ENCODE measurements around the gene CYB5D1.

The CYB5D1 gene

DNA sequence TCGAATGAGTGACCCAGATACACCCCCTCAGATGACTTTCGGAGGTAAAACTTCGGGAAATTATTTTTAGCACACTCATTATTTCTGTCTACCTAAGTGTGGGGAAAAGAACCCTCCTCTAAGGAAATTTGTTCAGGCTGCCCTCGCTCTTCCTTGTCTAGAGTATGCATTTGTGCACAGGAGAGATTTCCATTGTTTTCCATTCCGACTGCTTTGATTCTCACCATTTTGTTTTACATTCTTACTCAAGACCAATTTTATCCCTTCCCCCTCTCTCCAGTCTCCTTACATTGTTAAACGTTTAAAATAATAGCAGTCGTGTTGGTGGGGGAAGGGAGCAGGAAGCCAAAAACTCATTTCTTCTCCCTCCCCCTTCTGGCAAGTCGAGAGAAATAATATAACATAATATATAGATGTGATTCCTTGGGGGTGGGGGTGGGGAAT lies 29.3 kb downstream of the CYB5D1 start:
- DNase-seq, result no peak

DNA sequence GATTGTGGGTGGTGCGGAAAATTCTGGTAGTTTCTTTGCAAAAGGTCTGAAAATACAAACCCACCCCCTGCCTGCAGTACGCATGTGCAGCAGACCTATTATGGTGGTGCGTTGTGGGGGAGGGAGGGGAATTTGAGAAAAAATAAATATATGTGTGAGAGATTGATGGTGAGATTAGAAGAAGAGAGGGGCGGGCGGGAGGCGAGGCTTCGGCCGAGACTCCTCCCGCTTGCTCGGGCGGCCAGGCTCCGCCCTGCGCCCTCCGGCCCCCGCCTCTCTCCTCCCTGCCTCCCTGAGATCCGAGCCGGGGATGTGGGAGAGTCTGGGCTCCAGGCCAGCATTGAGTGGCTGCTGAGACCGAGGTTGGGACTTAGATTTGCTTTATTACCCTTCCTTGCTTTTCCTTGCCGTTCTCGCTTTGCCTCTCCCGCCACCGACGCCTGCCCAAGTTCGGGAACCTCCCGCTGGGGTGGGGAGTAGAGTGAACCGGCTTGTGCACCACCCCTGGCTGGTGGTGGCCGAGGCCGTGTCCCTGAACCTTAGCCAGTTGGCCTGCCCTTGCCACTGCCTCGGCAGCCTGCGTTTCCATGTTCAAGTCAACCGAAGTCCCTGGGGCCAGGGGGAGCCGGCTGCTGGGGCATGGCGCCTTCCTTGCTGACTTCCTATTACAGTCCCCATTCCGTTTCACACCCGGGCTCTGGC lies 29.8 kb downstream of the CYB5D1 start:
- DNase-seq, result peak; percentile 97

DNA sequence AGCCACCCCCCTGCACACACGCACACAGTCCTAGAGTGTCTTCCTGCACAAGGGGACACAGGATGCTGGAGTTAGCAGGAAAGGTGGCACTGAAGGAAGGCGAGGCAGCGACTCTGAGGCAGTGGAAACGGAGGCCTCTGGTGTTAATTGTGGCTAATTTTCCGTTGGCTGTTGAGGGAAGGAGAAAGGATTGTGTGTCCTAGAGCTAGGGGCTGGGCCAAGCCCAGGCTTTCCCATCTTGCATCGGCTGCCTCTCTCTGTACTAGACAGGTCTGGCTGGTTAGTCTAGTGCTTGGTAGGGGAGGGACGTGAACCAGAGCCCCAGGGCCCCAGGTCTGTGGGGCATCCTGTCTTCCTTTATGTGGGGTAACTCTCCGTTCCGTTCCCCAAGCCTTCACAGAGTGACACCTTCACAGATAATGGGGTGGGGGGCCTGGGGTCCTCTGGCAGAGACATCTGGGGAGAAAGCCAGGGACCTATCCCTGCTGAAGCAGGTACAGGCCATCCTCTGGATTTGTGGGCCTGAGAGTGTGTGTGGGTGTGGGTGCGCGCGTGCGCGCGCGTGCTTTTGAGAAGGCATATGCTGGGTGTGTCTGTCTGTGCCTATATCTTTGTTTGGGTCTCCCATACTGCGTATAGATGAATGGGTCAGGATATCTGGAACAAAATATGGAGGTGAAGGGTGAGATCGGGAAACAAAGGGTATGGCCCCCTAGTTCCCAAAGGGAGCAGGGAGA lies 30.5 kb downstream of the CYB5D1 start, which contains the start of gene CHD3:
TSS of gene CHD3 (plus strand) at position 606 of the 737 bp plus-strand sequence. CDS start 212 bp downstream, outside the sequence.
- no peak for DNase-seq

DNA sequence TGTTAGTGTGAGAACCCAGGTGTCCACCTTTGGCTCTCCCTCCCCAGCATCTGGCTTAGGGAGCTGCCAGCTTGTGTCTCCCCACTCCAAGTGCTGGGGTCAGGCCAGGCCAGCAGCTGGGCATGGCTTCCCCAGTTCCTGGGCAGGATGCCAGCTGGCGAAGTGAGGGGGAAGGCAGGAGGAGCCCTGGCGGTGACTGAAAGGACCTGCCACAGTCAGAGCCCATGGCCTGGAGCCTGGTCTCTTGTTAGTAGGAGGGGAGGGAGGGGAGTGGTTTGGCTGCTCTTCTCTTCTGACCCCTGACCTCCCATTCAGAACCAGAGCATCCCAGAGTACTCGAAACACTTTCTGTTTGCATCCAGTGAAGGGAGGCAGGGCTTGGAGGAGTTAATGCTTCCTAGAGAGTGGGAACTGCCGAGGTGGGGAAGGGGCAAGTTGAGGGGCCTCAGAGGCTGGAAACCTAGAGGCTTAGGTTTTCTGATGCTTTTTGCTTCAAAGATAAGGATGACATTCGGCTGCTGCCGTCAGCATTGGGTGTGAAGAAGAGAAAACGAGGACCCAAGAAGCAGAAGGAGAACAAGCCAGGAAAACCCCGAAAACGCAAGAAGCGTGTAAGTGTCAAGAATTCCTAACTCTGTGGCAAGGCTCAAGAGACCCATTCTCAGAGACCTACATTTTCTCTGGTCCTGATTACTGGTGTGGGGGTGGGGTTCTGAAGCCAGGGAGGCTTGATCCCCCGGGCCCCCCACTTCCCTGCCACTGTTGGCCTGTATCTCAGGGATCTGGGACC lies 31.6 kb downstream of the CYB5D1 start:
- DNase-seq, result peak; percentile 95

DNA sequence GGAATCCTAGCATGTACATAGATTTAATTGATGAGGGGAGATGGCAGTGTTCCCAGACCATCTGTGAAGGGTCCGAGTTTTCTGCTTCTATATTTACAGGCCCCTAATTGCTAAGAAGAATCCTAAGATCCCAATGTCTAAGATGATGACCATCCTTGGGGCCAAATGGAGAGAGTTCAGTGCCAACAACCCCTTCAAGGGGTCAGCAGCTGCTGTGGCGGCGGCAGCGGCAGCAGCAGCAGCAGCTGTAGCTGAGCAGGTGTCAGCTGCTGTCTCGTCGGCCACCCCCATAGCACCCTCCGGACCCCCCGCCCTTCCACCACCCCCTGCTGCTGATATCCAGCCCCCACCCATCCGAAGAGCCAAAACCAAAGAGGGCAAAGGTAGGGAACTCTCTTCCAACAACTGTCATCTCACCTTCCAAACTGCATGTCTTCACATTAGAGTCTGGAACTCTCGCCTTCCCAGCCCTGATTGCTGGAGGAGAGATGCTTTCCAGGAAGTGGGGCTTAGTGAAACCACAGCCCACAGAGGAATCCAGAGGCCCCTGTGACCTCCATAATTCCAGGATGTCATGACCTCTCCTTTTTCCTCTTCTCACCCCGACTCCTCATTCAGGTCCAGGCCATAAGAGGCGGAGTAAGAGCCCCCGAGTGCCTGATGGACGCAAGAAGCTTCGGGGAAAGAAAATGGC lies 35.5 kb downstream of the CYB5D1 start:
- DNase-seq, result no peak

DNA sequence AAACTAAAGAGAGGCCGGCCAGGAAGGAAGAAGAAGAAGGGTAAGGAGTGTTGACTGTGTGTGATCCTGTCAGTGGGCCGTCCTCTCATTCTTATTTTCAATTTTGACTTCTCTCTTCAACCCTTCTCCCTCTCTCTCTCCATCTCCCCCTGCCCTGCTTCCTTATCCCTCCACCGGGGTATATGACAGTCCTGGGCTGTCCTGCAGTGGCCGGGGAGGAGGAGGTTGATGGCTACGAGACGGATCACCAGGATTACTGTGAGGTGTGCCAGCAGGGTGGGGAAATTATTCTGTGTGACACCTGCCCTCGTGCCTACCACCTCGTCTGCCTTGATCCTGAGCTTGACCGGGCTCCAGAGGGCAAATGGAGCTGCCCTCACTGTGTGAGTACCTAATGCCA lies 36.4 kb downstream of the CYB5D1 start:
- DNase-seq, result no peak

DNA sequence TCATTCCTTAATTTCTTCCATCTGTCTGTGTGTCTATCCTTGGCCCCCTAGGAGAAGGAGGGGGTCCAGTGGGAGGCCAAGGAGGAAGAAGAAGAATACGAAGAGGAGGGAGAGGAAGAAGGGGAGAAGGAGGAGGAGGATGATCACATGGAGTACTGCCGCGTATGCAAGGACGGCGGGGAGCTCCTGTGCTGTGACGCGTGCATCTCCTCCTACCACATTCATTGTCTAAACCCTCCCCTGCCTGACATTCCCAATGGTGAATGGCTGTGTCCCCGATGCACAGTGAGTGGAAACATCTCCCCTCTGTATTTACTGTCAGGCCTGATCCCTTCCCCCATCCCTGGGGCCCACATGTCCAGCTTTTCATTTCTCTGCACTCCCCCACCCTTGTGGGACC lies 37.1 kb downstream of the CYB5D1 start:
- no peak for DNase-seq

DNA sequence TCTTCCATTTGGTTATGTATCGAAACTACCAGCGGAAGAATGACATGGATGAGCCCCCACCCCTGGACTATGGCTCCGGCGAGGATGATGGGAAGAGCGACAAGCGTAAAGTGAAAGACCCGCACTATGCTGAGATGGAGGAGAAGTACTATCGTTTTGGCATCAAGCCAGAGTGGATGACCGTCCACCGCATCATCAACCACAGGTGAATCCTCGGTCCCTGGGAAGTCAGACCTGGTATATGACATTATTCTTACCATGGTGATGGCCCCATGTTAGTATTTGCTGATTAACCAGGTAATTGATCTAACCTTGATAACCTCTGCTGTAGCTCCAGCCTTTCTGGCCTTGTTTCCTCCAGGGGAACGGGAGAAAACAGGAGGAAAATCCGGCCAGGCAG lies 39.3 kb downstream of the CYB5D1 start:
- DNase-seq, result no peak

DNA sequence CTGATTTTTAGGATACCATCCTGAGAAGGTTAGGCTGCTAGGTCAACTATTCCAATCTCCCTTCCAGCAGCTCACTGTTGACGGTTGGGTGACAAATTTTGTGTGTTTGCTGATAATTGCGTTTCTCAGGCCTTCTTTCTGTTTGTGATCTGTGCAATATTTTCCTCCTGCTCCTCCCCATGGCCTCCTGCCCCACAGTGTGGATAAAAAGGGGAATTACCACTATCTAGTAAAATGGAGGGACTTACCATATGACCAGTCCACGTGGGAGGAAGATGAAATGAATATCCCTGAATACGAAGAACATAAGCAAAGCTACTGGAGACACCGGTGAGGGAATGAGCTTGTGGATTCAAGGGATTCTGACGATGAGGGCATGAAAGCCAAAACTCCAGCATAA lies 40.0 kb downstream of the CYB5D1 start:
- DNase-seq, result peak; percentile 46

DNA sequence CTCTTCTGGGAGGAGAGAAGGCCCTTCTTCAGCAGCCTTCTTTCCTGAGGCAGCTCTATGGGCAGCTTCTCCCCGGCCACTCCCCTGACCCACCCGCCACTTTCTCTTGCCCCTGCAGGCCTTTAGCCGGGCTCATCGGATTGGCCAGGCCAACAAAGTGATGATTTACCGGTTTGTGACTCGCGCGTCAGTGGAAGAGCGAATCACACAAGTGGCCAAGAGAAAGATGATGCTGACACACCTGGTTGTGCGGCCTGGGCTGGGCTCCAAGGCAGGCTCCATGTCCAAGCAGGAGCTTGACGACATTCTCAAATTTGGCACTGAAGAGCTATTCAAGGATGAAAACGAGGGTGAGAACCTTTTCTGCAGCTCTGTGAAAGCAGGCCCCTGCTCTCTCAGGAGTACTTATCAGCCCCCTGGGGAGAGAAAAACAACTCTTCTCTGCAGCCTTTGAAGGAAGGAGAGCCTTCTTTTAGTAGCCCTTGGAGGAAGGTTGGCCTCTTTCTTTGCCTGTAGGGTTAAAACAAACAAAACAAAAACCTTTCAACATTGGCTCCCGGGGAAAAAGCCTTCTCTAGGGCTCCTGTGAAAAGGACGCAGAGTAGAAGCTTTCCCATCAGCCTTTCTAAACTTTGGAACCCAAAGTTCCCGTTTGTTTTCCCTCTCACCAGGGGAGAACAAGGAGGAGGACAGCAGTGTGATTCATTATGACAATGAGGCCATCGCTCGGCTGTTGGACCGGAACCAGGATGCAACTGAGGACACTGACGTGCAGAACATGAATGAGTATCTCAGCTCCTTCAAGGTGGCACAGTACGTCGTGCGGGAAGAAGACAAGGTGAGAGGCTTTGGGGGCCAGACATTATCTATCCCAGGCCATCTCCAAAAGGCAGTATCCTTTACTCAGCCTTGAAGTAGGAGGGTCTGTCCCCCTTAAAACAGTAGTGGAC lies 45.6 kb downstream of the CYB5D1 start:
- DNase-seq, result no peak

DNA sequence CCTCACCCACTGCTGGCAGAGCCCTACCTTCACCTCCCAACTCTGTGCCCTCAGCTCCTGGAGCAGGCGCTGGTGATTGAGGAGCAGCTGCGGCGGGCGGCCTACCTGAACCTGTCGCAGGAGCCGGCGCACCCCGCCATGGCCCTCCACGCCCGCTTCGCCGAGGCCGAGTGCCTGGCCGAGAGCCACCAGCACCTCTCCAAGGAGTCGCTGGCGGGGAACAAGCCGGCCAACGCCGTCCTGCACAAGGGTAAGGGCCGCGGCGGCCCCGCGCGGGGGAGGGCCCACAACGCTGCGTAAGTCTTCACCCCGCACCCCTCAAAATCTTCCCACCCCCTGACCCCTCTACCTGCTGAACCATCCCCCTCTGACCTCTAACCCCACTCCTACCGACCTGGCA lies 51.3 kb downstream of the CYB5D1 start:
- no peak for DNase-seq

DNA sequence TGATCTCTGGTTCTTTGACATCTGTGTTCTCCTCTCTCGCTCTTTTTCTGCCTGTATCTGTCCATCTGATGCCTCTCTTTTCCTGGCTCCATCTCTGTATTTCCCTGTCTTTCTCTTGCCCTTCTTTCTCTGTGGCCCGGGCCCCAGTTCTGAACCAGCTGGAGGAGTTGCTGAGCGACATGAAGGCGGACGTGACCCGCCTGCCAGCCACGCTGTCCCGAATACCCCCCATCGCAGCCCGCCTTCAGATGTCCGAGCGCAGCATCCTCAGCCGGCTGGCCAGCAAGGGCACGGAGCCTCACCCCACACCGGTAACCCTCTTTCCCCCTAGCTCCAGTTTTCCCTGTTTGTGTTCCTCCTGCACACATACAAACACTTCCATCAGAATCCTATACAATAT lies 52.5 kb downstream of the CYB5D1 start:
- no peak for DNase-seq

DNA sequence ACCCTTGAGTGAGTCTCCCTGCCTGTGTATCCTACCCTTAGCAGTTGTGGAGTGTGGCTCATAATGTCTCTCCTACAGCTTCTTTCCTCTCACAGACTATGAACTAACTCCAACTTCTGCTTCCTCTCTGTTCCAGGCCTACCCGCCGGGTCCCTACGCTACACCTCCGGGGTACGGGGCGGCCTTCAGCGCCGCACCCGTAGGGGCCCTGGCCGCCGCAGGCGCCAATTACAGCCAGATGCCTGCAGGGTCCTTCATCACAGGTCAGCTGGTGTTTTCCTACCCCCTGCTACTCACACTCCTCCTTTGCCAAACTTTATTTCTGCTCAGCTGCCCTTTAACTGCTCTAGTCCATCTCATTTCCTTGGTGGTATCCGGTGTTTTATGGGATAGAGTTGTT lies 52.9 kb downstream of the CYB5D1 start:
- DNase-seq, result no peak

DNA sequence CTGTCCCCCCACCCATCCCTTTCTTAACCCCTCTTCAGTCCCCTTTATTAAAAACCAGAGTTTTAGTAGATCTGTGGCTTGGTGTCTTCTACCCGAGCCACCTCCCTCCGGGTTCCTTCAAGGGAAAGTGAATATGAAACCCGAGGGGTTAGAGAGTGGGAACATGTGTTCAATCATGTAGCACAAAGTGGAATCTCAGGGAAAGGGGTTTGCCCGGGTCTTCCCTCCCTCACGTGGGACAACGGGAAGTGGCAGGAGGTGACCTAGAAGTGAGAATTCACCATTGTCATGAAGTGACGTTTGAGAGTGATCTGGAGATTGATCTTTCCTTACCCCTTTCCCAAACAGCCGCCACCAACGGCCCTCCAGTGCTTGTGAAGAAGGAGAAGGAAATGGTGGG lies 53.3 kb downstream of the CYB5D1 start:
- DNase-seq, result no peak

All from EL (cell line).